Ascending aorta (tissue), 2 donors: ENCODE results near the gene DEFB128. TPM values are rescaled to one million over a fixed set of nuclear protein-coding genes. Genes with fewer than 3 reads are reported as not detected.

Source experiments
- DNase-seq, 2 donors: peaks; one replicate each; pipeline ENCODE4 v3.0.0-alpha.2; 2019; ENCODE audit warnings: low spot score in 2 of 2
- H3K27ac ChIP-seq, 2 donors: fragments of 200-600 bp; sonication (generic); one replicate each; pipeline ENCODE4 v1.5.1; 2016 to 2017; ENCODE audit warnings: mild to moderate bottlenecking in 1 of 2
- H3K27me3 ChIP-seq: fragments of 200-600 bp; sonication (generic); one replicate; pipeline ENCODE4 v1.5.1; 2017
- H3K36me3 ChIP-seq, 2 donors: fragments of 200-600 bp; sonication (generic); one replicate each; pipeline ENCODE4 v1.5.1; 2016
- H3K4me1 ChIP-seq, 2 donors: fragments of 200-600 bp; sonication (generic); one replicate each; pipeline ENCODE4 v1.5.1; 2016 to 2017; ENCODE audit warnings: mild to moderate bottlenecking in 1 of 2
- H3K4me3 ChIP-seq, 2 donors: fragments of 200-600 bp; sonication (generic); one replicate each; pipeline ENCODE4 v1.5.1; 2016 to 2017; ENCODE audit warnings: mild to moderate bottlenecking in 1 of 2
- H3K9me3 ChIP-seq, 2 donors: fragments of 200-600 bp; sonication (generic); one replicate each; pipeline ENCODE4 v1.5.1; 2016
- CTCF ChIP-seq, 3 experiments: fragments of 200-600 bp in 2 of 3; fragments of 450-650 bp in 1 of 3; sonication (generic) in 2 of 3; IDR thresholded peaks; one replicate each; pipeline ENCODE4 v1.5.1; 2016 to 2019; ENCODE audit warnings: antibody characterized with exemption in 3 of 3, mild to moderate bottlenecking in 1 of 3, moderate library complexity in 1 of 3
- intact Hi-C: fragments of 100-400 bp; cut with DNase I; formaldehyde crosslinking; loops from one replicate; pipeline ENCODE4 v1.15.1; 2023
- total RNA-seq: library from RNA; depleted of rRNA; stranded (reverse); fragments of >200 nt; gene quantifications from one replicate; pipeline ENCODE4 v1.1.0, GENCODE V29; 2016

The DEFB128 gene
- total RNA-seq, 1 donor from 2014 or later: not detected

GRCh38 chr20:142290-142689, 47.2 kb downstream of the DEFB128 start, which contains the start of gene DEFB126:
DEFB126 (plus strand) TSS chr20:142590; CDS start chr20:142629, 39 bp downstream.
- Histone ChIP-seq H3K4me1 (no peaks in the 10 kb centered on the region), H3K4me3 (no peak within 1 kb of the TSS), H3K9me3 (no peaks in the 10 kb centered on the region), H3K36me3 (no peaks in the 10 kb centered on the region), H3K27me3 (no peaks in the 10 kb centered on the region), H3K27ac (no peak within 1 kb of the TSS)
- DNase-seq: no peak
- TF ChIP-seq CTCF (IDR thresholded peaks at IDR 0.05): no peak
- intact Hi-C loops: no loop called here

Other genes starting within 250 kb of the DEFB128 start
- gene DEFB125, start 102.0 kb downstream of the DEFB128 start, total RNA-seq: not detected
- gene DEFB126, start 47.1 kb downstream of the DEFB128 start, total RNA-seq: not detected
- gene DEFB127, start 32.3 kb downstream of the DEFB128 start, total RNA-seq: not detected
- gene DEFB129, start 37.5 kb upstream of the DEFB128 start, total RNA-seq: not detected
- gene DEFB132, start 68.0 kb upstream of the DEFB128 start, total RNA-seq: 0.32 TPM
- gene C20orf96, start 101.0 kb upstream of the DEFB128 start, total RNA-seq: 0.32 TPM
- gene ZCCHC3, start 107.9 kb upstream of the DEFB128 start, total RNA-seq: 15.6 TPM
- gene SOX12, start 135.8 kb upstream of the DEFB128 start, total RNA-seq: 6.2 TPM
- gene NRSN2, start 157.4 kb upstream of the DEFB128 start, total RNA-seq: 24.5 TPM
- not detected for gene TRIB3, start 191.0 kb upstream of the DEFB128 start, total RNA-seq
- gene RBCK1, start 218.6 kb upstream of the DEFB128 start, total RNA-seq: 123 TPM